HCT116 (cell line): ENCODE data around the gene UPF3A.

ENCODE experiments used
- CTCF ChIP-seq, 3 experiments: fragments of 200-600 bp in 1 of 3; sonication (generic) in 1 of 3; IDR thresholded peaks in 2 of 3; conservative IDR thresholded peaks in 1 of 3; 2 replicates each; pipeline ENCODE4 v1.5.1; 2012 to 2017; ENCODE audit warnings: low read depth in 2 of 3, low read length in 2 of 3, antibody characterized with exemption in 1 of 3, borderline replicate concordance in 1 of 3, control low read depth in 1 of 3, mild to moderate bottlenecking in 1 of 3, mixed read lengths in 1 of 3, mixed run types in 1 of 3, moderate library complexity in 1 of 3; ENCODE audit not compliant: insufficient read depth in 1 of 3
- ELF1 ChIP-seq: IDR thresholded peaks from 2 replicates; pipeline ENCODE4 v1.6.1; 2012; ENCODE audit warnings: low read depth, borderline replicate concordance
- EZH2 ChIP-seq: fragments of 200-600 bp; sonication (generic); IDR thresholded peaks from 2 replicates; pipeline ENCODE4 v1.6.1; 2017; ENCODE audit warnings: antibody characterized with exemption, mixed run types
- POLR2A ChIP-seq: IDR thresholded peaks from 2 replicates; pipeline ENCODE4 v1.7.0; 2011; ENCODE audit warnings: borderline replicate concordance; ENCODE audit not compliant: insufficient read depth, insufficient read length; ENCODE audit errors: extremely low read depth
- RAD21 ChIP-seq: IDR thresholded peaks from 2 replicates; pipeline ENCODE4 v1.6.1; 2012; ENCODE audit warnings: low read depth, mild to moderate bottlenecking
- REST ChIP-seq: IDR thresholded peaks from 2 replicates; pipeline ENCODE4 v1.6.1; 2012; ENCODE audit warnings: low read depth
- SP1 ChIP-seq: IDR thresholded peaks from 2 replicates; pipeline ENCODE4 v1.6.1; 2012; ENCODE audit warnings: low read depth
- SRF ChIP-seq: IDR thresholded peaks from 2 replicates; pipeline ENCODE4 v1.6.1; 2012; ENCODE audit warnings: low read depth
- TCF7L2 ChIP-seq: IDR thresholded peaks from 2 replicates; pipeline ENCODE4 v1.7.0; 2011; ENCODE audit warnings: borderline replicate concordance, inconsistent platforms; ENCODE audit not compliant: insufficient read depth, insufficient read length; ENCODE audit errors: extremely low read depth
- YY1 ChIP-seq: IDR thresholded peaks from 2 replicates; pipeline ENCODE4 v1.6.1; 2011; ENCODE audit warnings: low read length, low read depth, moderate library complexity, mild to moderate bottlenecking; ENCODE audit not compliant: insufficient replicate concordance; ENCODE audit errors: extremely low read depth

GRCh38 chr13:114339857-114340534, 58.6 kb downstream of the UPF3A start:
- no peak for TF ChIP-seq POLR2A
- TF ChIP-seq CTCF (IDR thresholded peaks at IDR 0.05 in 2 of 3, conservative IDR thresholded peaks at IDR 0.05 in 1 of 3; ENCODE audit: borderline replicate concordance in 1 of 3, insufficient read depth in 1 of 3, low read depth in 2 of 3, low read length in 2 of 3): peak; percentile 79 to 82 (median 80)
- TF ChIP-seq EZH2: no peak
- peak; percentile 31 for TF ChIP-seq YY1
- peak; percentile 86 for TF ChIP-seq RAD21
- no peak for TF ChIP-seq REST
- no peak for TF ChIP-seq SP1
- no peak for TF ChIP-seq TCF7L2
- TF ChIP-seq SRF: no peak
- no peak for TF ChIP-seq ELF1
